Endothelial cell (in vitro differentiated cells): ENCODE data around the gene FARP1. TPM values are rescaled to one million over a fixed set of nuclear protein-coding genes. Genes with fewer than 3 reads are reported as not detected.

Source experiments
- DNase-seq: peaks from one replicate; pipeline ENCODE4 v3.0.0; 2021; ENCODE audit warnings: low spot score
- H3K27ac Mint-ChIP-seq: one replicate; pipeline ENCODE4 v1.8.0; 2021; ENCODE audit warnings: mixed read lengths, inconsistent platforms; ENCODE audit not compliant: unreplicated experiment
- H3K27me3 Mint-ChIP-seq: one replicate; pipeline ENCODE4 v1.8.0; 2021; ENCODE audit warnings: mild to moderate bottlenecking, moderate library complexity, mixed read lengths, inconsistent platforms; ENCODE audit not compliant: unreplicated experiment
- H3K36me3 Mint-ChIP-seq: one replicate; pipeline ENCODE4 v1.8.0; 2021; ENCODE audit warnings: mild to moderate bottlenecking, low read depth, mixed read lengths, inconsistent platforms; ENCODE audit not compliant: unreplicated experiment
- H3K4me1 Mint-ChIP-seq: one replicate; pipeline ENCODE4 v1.8.0; 2021; ENCODE audit warnings: mild to moderate bottlenecking, mixed read lengths, inconsistent platforms; ENCODE audit not compliant: unreplicated experiment
- H3K4me3 Mint-ChIP-seq: one replicate; pipeline ENCODE4 v1.8.0; 2021; ENCODE audit warnings: mild to moderate bottlenecking, mixed read lengths, inconsistent platforms; ENCODE audit not compliant: unreplicated experiment
- H3K9me3 Mint-ChIP-seq: one replicate; pipeline ENCODE4 v1.8.0; 2021; ENCODE audit warnings: mixed read lengths, inconsistent platforms; ENCODE audit not compliant: unreplicated experiment
- CTCF ChIP-seq: fragments of 200-600 bp; sonication (generic); IDR thresholded peaks from one replicate; pipeline ENCODE4 v1.5.0; 2021; ENCODE audit warnings: antibody characterized with exemption; ENCODE audit not compliant: unreplicated experiment
- total RNA-seq: library from RNA; stranded (reverse); fragmentation: NEBNext Ultra II Directional; extraction: Animal tissue kit (Norgen Biotek cat#: 25700); gene quantifications from one replicate; pipeline ENCODE4 v1.2.1, GENCODE V29; 2021; ENCODE audit not compliant: unreplicated experiment

FARP1 gene
- total RNA-seq, 1 donor from 2014 or later, result 167 TPM

GRCh38 chr13:98098516-98098915 lies 44.4 kb upstream of the FARP1 start:
- Mint-ChIP-seq H3K27me3 (peaks cover 2% of the 10 kb centered on the region), H3K27ac (no peak overlapping the region), H3K36me3 (peaks cover 7% of the 10 kb centered on the region), H3K4me3 (no peak overlapping the region), H3K9me3 (no peaks in the 10 kb centered on the region), H3K4me1 (no peaks in the 10 kb centered on the region)
- no peak for TF ChIP-seq CTCF
- no peak for DNase-seq

- DNase-seq, result no peak
- H3K4me3 Mint-ChIP-seq, result no peak overlapping the region
- H3K27me3 Mint-ChIP-seq, result peaks cover 2% of the 10 kb centered on the region
- no peak overlapping the region for H3K27ac Mint-ChIP-seq
- H3K4me1 Mint-ChIP-seq, result no peaks in the 10 kb centered on the region
- H3K36me3 Mint-ChIP-seq, result peaks cover 7% of the 10 kb centered on the region
- H3K9me3 Mint-ChIP-seq, result no peaks in the 10 kb centered on the region
- no peak for TF ChIP-seq CTCF
Measured at GRCh38 chr13:98099627-98100026, 43.3 kb upstream of the FARP1 start.

GRCh38 chr13:98100481-98100880 lies 42.4 kb upstream of the FARP1 start:
- H3K36me3 Mint-ChIP-seq, result peaks cover 7% of the 10 kb centered on the region
- DNase-seq, result no peak
- no peaks in the 10 kb centered on the region for H3K9me3 Mint-ChIP-seq
- no peak overlapping the region for H3K4me3 Mint-ChIP-seq
- peaks cover 3% of the 10 kb centered on the region for H3K27me3 Mint-ChIP-seq
- H3K27ac Mint-ChIP-seq, result no peak overlapping the region
- no peaks in the 10 kb centered on the region for H3K4me1 Mint-ChIP-seq
- TF ChIP-seq CTCF, result no peak

GRCh38 chr13:98103531-98103930 lies 39.4 kb upstream of the FARP1 start:
- no peaks in the 10 kb centered on the region for H3K4me1 Mint-ChIP-seq
- no peak overlapping the region for H3K27ac Mint-ChIP-seq
- H3K27me3 Mint-ChIP-seq, result peaks cover 5% of the 10 kb centered on the region
- H3K9me3 Mint-ChIP-seq, result no peaks in the 10 kb centered on the region
- DNase-seq, result no peak
- peaks cover 15% of the 10 kb centered on the region for H3K36me3 Mint-ChIP-seq
- no peak overlapping the region for H3K4me3 Mint-ChIP-seq
- no peak for TF ChIP-seq CTCF

DNA sequence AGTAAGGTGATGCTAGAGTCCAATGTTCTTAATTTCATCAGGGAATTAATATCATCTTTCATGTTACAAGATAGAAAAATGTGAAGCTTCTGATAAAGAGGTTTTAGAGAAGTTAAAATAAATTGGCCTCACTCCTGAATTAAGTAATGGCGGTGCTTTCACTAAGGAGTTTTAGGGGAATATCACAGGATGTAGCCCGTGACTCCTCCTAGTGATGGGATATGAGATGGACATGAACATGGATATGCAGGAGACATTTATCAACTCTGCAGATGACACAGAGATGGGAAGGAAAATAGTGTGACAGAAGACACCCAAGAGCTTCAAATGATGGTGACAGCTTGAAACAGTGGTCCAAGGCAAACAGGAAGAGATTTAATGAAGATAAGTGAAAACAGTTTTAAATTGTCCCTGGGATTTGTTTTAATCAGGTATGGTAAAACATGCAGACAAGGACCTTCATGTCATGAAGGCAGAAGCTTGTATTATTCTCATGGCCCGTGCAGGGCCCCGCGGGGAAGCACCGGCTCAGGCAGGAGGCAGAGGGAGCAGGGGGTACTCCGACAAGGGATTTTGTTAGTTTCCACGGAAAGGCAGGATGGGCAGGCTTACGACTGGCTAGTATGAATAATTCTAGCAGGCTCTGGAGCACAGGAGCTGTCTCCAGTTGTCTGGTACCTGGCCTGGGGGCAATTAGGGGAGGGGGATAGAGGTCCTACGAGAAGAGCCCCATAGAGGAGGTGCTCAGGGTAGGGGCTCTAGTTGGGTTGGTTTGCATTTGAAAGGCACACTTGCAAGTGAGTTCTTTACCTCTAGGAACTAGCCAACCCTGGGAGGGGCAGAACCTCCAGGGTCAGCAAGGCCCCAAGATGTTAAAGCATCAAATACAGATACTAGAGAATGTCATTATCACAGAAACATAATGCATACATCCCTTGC lies 38.7 kb upstream of the FARP1 start:
- no peaks in the 10 kb centered on the region for H3K4me1 Mint-ChIP-seq
- TF ChIP-seq CTCF, result peak; percentile 21
- H3K9me3 Mint-ChIP-seq, result no peaks in the 10 kb centered on the region
- DNase-seq, result no peak
- no peak overlapping the region for H3K27ac Mint-ChIP-seq
- H3K4me3 Mint-ChIP-seq, result no peak overlapping the region
- H3K27me3 Mint-ChIP-seq, result peaks cover 3% of the 10 kb centered on the region
- peaks cover 15% of the 10 kb centered on the region for H3K36me3 Mint-ChIP-seq
